Activated CD8-positive, alpha-beta T cell treated with anti-CD3 and anti-CD28 coated beads for 36 hours (primary cell): ENCODE results near the gene ATXN1. TPM values are rescaled to one million over a fixed set of nuclear protein-coding genes. Genes with fewer than 3 reads are reported as not detected.

ENCODE experiments used
- ATAC-seq: fragments of 200-7000 bp; cut with Tn5 transposase; one replicate; pipeline ENCODE4 v1.10.0; 2021; ENCODE audit warnings: mild to moderate bottlenecking, moderate library complexity
- CTCF ChIA-PET: fragments of 350-600 bp; sonication (Branson Sonifier 250); formaldehyde crosslinking; loops from one replicate; lab custom pipeline; 2021; ENCODE audit warnings: antibody characterized with exemption; lab: Charles Lee
- POLR2A ChIA-PET: fragments of 350-600 bp; sonication (Branson Sonifier 250); formaldehyde crosslinking; loops from one replicate; lab custom pipeline; 2021; ENCODE audit warnings: antibody characterized with exemption; lab: Charles Lee
- DNase-seq: peaks from one replicate; pipeline ENCODE4 v3.0.0-alpha.2; 2020
- H3K27ac Mint-ChIP-seq: one replicate; pipeline ENCODE4 v1.8.0; 2021; ENCODE audit warnings: mild to moderate bottlenecking, mixed read lengths
- H3K27me3 Mint-ChIP-seq: one replicate; pipeline ENCODE4 v1.8.0; 2021; ENCODE audit warnings: mixed read lengths
- H3K36me3 Mint-ChIP-seq: one replicate; pipeline ENCODE4 v1.8.0; 2021; ENCODE audit warnings: low read depth, mixed read lengths
- H3K4me1 Mint-ChIP-seq: one replicate; pipeline ENCODE4 v1.8.0; 2021; ENCODE audit warnings: low read depth, mixed read lengths
- H3K4me3 Mint-ChIP-seq: one replicate; pipeline ENCODE4 v1.8.0; 2021; ENCODE audit warnings: mild to moderate bottlenecking, moderate library complexity, mixed read lengths
- H3K9me3 Mint-ChIP-seq: one replicate; pipeline ENCODE4 v1.8.0; 2021; ENCODE audit warnings: mixed read lengths
- CTCF ChIP-seq: fragments of 200-600 bp; IDR thresholded peaks from one replicate; pipeline ENCODE4 v1.8.0; 2022; ENCODE audit warnings: antibody characterized with exemption, mild to moderate bottlenecking
- intact Hi-C: fragments of 100-400 bp; cut with micrococcal nuclease; formaldehyde crosslinking; loops from one replicate; pipeline ENCODE4 v1.10.0; 2022
- total RNA-seq, 2 experiments: library from RNA; stranded (reverse); gene quantifications; one replicate each; pipeline ENCODE4 v1.2.3, GENCODE V29; 2021

ATXN1 gene
- total RNA-seq, 2 experiments from 2014 or later = 35.4 to 40.8 TPM

GRCh38 chr6:16331384-16332174 is 429.7 kb downstream of the ATXN1 start:
- Mint-ChIP-seq H3K9me3 (no peaks in the 10 kb centered on the region), H3K36me3 (peaks cover 11% of the 10 kb centered on the region), H3K27me3 (no peaks in the 10 kb centered on the region), H3K4me1 (peaks cover 3% of the 10 kb centered on the region), H3K4me3 (no peak overlapping the region), H3K27ac (no peak overlapping the region)
- intact Hi-C loops = loop anchor here (2.0 to 5.0 kb wide), 3 partner anchors 81 to 431 kb away; no protein-coding TSS in a partner anchor
- TF ChIP-seq CTCF = peak; percentile 89
- DNase-seq = peak; percentile 76
- ATAC-seq = peak; percentile 75
- CTCF ChIA-PET = interaction anchor here (0.6 to 5.7 kb wide), 54 partner anchors 8 to 768 kb away, joined by 3 to 54 read pairs (median 4); partner anchors contain the start of genes ATXN1 and GMPR
- POLR2A ChIA-PET = interaction anchor here (0.5 to 1.0 kb wide), 6 partner anchors 8 to 426 kb away, joined by 3 to 4 read pairs (median 3); no protein-coding TSS in a partner anchor

- Mint-ChIP-seq H3K4me3 (no peak overlapping the region), H3K4me1 (peaks cover 21% of the 10 kb centered on the region), H3K36me3 (peaks cover 23% of the 10 kb centered on the region), H3K9me3 (no peaks in the 10 kb centered on the region), H3K27ac (no peak overlapping the region), H3K27me3 (no peaks in the 10 kb centered on the region)
- no peak for ATAC-seq
- DNase-seq = no peak
- TF ChIP-seq CTCF = no peak
- POLR2A ChIA-PET = interaction anchor here (0.7 kb wide), 1 partner anchor 433 kb away, joined by 3 read pairs; no protein-coding TSS in a partner anchor
- intact Hi-C loops = loop anchor here (10.0 kb wide), 2 partner anchors 366 to 626 kb away; no protein-coding TSS in a partner anchor
- CTCF ChIA-PET = interaction anchor here (1.3 to 1.7 kb wide), 4 partner anchors 43 to 433 kb away, joined by 3 to 5 read pairs (median 4); partner anchors contain the start of gene ATXN1
Observed at GRCh38 chr6:16329233-16329632, 432.0 kb downstream of the ATXN1 start.

- TF ChIP-seq CTCF = no peak
- no peaks in the 10 kb centered on the region for H3K27me3 Mint-ChIP-seq
- intact Hi-C loops = loop anchor here (10.0 kb wide), 2 partner anchors 367 to 627 kb away; no protein-coding TSS in a partner anchor
- H3K4me1 Mint-ChIP-seq = peaks cover 32% of the 10 kb centered on the region
- no peak overlapping the region for H3K4me3 Mint-ChIP-seq
- DNase-seq = no peak
- POLR2A ChIA-PET = no interaction called here
- H3K9me3 Mint-ChIP-seq = no peaks in the 10 kb centered on the region
- H3K36me3 Mint-ChIP-seq = peaks cover 25% of the 10 kb centered on the region
- H3K27ac Mint-ChIP-seq = no peak overlapping the region
- no peak for ATAC-seq
- CTCF ChIA-PET = interaction anchor here (1.5 kb wide), 1 partner anchor 88 kb away, joined by 3 read pairs; no protein-coding TSS in a partner anchor
Observed at GRCh38 chr6:16327777-16328325, 433.4 kb downstream of the ATXN1 start.

GRCh38 chr6:16326971-16327776 is 434.1 kb downstream of the ATXN1 start:
- H3K4me3 Mint-ChIP-seq = no peak overlapping the region
- ATAC-seq = no peak
- intact Hi-C loops = loop anchor here (10.0 kb wide), 2 partner anchors 368 to 628 kb away; no protein-coding TSS in a partner anchor
- H3K27ac Mint-ChIP-seq = no peak overlapping the region
- ChIA-PET POLR2A (no interaction called here), CTCF (no interaction called here)
- H3K4me1 Mint-ChIP-seq = peaks cover 39% of the 10 kb centered on the region
- H3K9me3 Mint-ChIP-seq = no peaks in the 10 kb centered on the region
- H3K36me3 Mint-ChIP-seq = peaks cover 30% of the 10 kb centered on the region
- no peaks in the 10 kb centered on the region for H3K27me3 Mint-ChIP-seq
- DNase-seq = no peak
- TF ChIP-seq CTCF = no peak
